GM12875 (cell line): ENCODE data around the gene PARD6A.

ENCODE experiments used
- H3K4me3 ChIP-seq: one replicate; pipeline ENCODE4 v1.5.1; 2011; ENCODE audit warnings: low read depth, low read length, control low read depth
- TF ChIP-seq, protein P1 (sequence below): IDR thresholded peaks from 2 replicates; pipeline ENCODE4 v1.5.1; 2011; ENCODE audit warnings: low read depth, mild to moderate bottlenecking, control low read depth, inconsistent platforms, low read length, moderate library complexity, borderline replicate concordance; ENCODE audit not compliant: insufficient read depth

Gene PARD6A

DNA sequence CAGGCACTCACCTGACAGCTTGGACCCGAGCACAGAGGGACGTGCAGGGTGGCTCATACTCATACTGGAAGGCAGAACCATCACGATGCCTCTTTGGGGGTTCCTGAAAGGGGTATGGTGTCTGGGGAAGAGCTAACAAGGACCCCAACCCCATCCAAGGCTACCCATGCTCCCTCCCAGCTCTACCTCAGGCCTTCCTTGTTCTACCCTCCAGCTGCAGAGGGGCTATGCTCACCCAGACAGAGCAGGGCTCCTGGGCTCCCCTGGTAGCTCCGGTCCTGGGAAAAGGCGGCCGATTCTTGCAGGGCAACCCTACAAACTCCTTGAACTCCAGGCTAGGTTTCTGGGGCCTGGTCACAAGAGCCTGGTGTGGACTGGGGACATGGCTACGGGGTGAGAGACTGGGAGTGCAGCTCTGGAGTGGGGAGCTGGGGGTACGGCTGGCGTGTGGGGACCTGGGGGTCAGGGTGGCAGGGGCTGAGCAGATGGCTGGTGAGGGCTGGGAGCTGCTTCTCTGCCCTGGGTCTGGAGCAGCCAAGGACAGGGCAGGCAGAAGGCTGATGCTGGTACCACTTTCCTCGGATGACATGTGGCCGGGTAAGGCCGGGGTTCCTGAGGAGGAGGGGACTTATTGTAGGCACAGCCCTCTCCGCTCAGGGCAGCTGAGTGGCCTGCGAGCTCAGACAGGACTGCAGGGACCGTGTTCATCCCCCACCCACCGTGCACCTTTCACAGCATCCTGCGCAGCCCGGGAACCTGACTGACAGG, 2.8 kb upstream of the PARD6A start:
- TF ChIP-seq, protein P1, sequence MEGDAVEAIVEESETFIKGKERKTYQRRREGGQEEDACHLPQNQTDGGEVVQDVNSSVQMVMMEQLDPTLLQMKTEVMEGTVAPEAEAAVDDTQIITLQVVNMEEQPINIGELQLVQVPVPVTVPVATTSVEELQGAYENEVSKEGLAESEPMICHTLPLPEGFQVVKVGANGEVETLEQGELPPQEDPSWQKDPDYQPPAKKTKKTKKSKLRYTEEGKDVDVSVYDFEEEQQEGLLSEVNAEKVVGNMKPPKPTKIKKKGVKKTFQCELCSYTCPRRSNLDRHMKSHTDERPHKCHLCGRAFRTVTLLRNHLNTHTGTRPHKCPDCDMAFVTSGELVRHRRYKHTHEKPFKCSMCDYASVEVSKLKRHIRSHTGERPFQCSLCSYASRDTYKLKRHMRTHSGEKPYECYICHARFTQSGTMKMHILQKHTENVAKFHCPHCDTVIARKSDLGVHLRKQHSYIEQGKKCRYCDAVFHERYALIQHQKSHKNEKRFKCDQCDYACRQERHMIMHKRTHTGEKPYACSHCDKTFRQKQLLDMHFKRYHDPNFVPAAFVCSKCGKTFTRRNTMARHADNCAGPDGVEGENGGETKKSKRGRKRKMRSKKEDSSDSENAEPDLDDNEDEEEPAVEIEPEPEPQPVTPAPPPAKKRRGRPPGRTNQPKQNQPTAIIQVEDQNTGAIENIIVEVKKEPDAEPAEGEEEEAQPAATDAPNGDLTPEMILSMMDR = no peak
- no peak overlapping the region for H3K4me3 ChIP-seq

DNA sequence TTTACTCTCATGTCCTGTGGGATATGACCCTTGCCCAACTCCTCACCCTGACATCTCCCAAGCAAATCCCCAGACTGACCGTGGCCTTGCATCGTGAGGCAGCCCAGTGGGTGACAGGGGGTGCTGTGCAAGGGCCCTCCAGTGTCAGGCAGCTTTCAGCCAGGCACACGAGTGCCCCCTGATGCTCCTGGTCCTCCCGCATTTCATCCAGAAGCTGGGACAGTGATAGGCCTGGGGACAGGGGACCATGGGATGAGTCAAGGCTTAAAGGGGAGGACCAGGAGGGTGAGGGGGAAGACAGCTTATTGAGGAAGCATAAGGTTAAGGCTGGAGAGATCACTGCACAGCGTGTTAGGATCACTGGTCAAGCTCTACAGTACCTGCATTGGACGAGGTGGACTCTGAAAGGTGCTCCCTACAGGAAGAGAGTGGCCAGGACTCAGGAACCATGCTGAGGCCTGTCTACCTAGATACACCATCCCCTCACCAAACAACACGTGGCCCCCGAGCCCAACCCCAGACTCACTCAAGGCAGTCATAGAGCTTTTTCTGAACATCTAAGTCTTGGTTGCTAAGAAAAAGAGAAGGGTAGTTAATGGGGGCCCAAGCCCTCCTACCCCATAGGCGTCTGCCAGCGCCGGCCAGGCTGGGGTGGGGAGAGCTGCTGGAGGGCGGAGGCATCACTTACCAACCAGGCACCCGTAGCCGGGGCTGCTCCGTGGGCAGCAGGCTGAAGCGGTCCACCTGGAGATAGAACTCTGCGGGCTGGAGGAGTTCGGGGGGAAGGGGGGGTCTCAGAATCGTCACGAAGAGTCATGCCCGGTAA, 1.7 kb upstream of the PARD6A start:
- H3K4me3 ChIP-seq = peak overlapping the region; percentile 72
- TF ChIP-seq, protein P1 = no peak

DNA sequence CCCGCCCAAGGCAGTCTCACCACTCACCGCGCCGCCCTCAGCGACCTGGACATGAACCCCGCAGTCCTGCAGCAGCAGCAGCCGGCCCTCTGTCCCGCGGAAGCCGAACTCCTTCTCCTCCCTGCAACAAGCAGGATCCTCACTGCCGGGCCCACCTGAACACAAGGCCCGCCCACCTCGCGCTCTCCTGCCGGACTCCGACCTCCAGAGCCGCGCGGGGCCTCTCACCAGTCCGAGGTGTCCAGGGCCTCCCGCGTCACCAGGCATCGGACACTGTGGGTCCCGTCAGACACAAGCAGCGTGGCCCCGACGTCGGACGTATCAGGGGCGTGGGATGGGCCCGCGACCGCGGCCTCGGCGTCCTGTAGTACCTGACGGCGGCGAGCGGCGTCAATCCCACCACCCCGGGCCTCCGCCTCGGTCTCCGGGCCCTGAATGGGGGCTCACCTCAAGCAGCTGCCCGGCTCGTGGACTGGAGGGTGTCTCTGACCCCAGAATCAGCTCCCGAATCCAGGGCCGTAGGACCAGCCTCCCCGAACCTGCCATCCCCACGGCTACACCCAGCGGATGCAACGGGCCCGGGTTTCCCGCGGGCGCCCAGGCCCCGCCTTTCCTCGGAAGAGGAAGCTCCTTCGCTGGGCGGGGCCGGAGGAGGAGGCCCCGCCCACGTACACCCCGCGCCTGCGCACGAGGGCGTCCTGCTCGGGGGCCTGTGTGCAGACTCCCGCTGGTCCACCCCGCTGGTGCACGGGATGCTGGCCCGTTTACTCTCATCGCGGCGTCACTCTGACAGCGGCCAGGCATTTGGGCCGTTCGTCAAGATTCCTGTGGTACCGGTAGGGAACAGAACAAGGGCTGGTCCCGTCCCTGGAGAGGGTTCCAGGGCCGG, 841 bp upstream of the PARD6A start, which contains the start of gene ACD:
Gene ACD, minus strand, starts transcription at position 586 of the 889 bp plus-strand sequence. Its CDS starts 40 bp downstream, at position 546.
- TF ChIP-seq, protein P1 = no peak
- H3K4me3 ChIP-seq = peak within 1 kb of the TSS; percentile 72

DNA sequence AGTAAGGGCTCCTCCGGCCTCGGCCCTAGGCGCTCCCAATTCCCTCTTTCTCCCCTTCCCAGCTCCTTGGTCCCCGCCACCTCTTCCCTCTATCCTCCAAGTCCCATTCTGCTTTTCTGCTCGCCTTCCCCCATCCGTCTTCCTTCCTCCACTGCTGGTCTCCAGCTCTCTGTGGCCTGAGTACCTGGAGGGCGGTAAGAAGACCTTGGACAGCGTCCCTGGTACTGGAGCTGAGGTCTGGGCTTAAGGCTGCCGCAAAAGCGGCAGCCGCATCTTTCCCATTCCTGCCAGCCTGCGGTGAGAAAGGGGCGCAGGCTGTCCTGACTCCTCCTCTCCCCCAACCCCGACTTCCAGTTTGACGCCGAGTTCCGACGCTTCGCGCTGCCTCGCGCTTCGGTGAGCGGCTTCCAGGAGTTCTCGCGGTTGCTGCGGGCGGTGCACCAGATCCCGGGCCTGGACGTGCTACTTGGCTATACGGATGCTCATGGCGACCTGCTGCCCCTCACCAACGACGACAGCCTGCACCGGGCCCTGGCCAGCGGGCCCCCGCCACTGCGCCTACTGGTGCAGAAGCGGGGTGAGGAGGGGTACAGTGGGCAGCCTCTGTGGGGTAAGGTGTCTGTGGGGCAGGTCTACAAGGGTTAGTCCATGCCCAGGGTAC, 471 bp downstream of the PARD6A start:
- H3K4me3 ChIP-seq = peak overlapping the region; percentile 63
- TF ChIP-seq, protein P1 = no peak

DNA sequence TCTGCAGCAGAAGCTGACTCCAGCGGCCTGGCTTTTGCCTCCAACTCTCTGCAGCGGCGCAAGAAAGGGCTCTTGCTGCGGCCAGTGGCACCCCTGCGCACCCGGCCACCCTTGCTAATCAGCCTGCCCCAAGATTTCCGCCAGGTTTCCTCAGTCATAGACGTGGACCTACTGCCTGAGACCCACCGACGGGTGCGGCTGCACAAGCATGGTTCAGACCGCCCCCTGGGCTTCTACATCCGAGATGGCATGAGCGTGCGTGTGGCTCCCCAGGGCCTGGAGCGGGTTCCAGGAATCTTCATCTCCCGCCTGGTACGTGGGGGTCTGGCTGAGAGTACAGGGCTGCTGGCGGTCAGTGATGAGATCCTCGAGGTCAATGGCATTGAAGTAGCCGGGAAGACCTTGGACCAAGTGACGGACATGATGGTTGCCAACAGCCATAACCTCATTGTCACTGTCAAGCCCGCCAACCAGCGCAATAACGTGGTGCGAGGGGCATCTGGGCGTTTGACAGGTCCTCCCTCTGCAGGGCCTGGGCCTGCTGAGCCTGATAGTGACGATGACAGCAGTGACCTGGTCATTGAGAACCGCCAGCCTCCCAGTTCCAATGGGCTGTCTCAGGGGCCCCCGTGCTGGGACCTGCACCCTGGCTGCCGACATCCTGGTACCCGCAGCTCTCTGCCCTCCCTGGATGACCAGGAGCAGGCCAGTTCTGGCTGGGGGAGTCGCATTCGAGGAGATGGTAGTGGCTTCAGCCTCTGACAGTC, 1.3 kb downstream of the PARD6A start:
- TF ChIP-seq, protein P1 = no peak
- H3K4me3 ChIP-seq = no peak overlapping the region

DNA sequence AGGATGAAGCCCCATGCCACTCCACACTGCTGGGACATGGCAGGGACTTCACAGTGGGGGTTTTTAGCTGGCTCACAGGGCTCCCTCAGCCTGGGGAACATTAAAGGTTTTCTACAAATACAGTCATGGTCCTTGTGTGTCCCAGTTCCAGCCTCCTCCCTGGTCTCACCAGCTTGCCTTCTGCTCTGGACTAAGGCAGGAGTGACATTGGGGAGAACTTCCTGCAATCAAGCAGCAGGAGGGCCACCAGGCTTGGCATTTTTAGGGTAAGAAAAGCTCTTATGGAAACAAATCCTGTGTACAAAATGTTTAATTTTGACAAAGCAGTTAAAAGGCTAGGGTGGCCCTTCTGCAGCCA, 1.9 kb downstream of the PARD6A start:
- H3K4me3 ChIP-seq = no peak overlapping the region
- TF ChIP-seq, protein P1 = no peak
